ENCODE measurements around the gene DYTN. TPM values are rescaled to one million over a fixed set of nuclear protein-coding genes. Genes with fewer than 3 reads are reported as not detected.
"Not testable (repeated sequence)": the region's sequence is repeated elsewhere in the genome, so short reads cannot be mapped to it uniquely, and the experiment has no call there.

The DYTN gene, protein sequence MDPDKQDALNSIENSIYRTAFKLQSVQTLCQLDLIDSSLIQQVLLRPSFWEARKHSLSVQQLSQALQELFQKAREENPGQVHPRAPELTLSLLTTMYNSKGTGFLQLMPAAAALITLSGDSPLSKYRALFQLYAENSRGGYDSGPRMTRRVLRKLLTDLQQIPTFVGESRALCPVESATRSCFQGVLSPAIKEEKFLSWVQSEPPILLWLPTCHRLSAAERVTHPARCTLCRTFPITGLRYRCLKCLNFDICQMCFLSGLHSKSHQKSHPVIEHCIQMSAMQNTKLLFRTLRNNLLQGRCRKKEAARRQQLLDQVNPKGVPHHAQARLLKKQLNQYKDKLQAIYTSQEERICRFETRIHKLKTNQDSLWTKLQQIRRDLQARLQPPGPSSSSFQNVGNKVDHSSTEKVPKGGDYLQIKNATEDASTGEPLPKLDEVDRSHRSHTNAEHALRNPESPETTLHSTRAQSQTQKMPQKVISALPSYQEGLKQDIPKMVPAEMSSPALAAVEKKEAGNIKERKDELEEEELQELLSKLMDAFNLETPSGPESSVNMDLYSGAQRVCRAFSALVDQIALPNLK
- total RNA-seq (2014; rRNA removed; shearing (Covaris generic)), result not detected in 2 replicates

DNA sequence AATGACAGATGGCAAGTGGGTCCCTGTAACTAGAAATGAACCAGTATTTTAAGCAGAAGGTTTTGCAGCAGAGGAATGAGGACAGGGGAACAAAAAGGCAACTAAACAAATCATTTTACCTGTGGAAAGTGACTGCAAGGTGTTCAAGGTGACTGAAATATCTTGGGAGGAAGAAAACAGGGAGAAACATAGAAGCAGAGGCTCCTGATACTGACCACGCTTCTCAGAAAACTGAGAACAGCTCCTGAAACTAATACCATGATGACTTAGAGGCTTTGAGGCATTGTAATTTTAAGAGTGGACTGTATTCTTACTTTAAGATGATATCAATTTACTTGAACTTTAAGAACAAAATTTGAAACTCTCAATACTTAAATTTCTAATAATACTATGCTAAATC is at the start of gene DYTN:
TSS of gene DYTN (minus strand) at position 101 of the 400 bp plus-strand sequence. CDS start 117 bp downstream, outside the sequence.
- no peak for DNase-seq (ENCODE audit: low spot score)

DNA sequence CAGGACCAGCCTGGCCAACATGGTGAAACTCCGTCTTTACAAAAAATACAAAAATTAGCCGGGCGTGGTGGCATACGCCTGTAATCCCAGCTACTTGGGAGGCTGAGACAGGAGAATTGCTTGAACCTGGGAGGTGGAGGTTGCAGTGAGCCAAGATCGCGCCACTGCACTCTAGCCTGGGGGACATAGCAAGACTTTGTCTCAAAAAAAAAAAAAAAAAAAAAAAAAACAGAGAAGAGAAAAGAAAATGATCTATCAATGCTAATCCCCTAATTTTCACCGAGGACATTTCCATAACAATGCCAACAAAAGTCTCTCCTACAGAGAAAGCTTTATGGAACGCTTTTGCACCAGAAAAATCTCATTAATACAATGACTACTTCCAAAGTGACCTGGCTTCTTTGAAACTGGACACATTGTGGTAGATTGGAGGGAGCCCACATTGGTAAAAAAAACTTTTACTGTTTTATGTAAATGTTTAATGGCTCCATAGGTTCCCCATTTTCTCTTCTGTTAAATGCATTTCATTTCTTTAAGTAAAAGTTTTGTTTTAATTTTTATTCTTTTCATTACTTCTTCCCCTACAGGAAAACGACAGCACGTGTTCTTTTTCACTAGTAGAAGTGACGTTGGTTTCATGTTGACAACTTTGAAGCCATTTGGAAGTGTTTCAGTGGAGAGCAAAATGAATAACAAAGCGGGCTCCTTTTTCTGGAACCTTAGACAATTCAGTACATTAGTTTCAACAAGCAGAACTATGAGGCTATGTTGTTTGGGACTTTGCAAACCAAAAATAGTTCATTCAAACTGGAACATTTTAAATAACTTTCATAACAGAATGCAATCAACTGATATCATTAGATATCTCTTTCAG is 48.1 kb upstream of the DYTN start:
- DNase-seq (ENCODE audit: low spot score), result no peak

DNA sequence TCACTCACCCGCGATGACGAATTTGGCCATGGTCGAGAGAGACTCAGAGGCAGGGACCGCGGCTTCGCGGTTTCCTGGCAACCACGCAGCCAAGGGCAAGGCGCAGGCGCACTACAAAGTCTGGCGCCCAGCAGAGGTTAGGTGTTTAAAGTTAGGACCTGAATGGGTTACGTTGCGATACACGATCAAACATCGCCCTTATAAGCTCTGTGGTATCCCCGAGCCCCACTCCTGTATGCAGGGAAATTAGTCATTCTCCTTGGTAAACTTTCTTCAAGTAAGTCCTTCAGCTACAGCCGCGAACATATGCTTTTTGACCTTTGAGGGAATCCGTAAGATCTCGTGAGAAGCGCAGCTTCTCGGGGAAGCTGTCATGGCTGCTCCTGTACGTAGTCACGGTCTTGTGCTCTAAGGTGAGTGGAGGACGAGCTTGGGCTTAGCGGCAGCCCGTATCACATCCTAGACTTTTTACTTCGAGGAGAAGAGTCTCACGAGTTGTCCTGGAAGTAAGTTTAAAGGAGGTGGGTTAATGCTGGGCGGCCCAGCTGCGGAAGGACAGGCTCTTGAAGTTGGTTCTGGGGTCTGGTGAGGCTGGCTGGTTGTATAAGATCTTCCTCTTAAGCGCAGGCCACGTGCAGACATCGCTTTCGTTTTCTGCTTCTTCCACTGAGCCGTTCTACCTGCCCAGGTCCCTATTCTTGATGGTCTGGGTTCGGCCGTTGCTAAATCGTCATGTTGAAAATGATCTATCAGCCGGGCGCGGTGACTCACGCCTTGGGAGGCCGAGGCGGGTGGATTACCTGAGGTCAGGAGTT is 47.3 kb upstream of the DYTN start, which contains the start of the genes FASTKD2 and MDH1B:
TSS of gene FASTKD2 (plus strand) at position 365 of the 815 bp plus-strand sequence. CDS start 1,088 bp downstream, outside the sequence.
TSS of gene MDH1B (minus strand) at position 87 of the 815 bp plus-strand sequence. CDS start at position 30, 57 bp downstream.
- peak; percentile 84 for DNase-seq (ENCODE audit: low spot score)

DNA sequence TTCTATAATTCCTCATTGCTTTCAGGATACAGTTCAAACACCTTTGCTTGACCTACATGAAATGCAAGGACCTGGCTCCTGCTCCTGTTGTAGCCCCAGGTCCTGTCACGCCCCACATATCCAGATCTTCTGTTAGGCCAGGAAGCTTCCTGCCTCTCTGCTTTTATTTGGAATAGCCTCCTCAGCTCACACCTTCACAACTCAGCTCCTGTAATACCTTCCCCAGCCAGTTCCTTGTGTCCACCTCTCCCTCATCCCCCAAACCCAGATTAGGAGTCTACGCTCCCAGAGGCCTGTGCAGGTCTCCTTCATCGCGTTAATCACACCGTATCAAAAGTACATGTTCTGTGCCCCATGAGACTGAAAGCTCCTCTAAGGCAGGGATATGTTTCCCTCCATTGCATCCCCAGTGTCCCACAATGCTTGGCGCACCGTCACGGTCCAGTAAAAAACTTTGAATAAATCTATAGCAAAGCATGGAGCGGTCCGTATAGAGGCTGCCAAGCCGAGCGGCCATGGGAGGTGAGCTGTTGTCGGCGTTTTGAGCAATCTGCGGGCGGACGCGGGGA is 46.6 kb upstream of the DYTN start:
- DNase-seq (ENCODE audit: low spot score), result no peak

DNA sequence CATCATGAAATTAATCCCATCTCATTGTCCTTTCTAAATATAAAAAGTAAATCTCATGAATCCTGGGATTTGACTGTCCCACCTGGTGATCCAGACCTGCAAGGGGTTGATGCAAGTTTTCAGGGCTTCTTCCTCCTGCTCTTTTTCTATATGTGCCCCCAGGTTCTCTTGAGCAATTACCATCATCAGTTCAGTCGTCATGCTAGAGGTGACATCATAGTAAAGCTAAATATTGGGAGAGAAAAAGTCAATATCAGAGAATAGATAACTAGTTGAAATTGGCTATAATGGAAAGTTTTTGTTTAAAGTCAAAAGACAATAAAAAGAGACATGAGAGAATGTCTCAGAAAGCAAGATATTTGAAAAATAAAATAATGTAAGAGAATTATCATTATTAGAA is 38.6 kb upstream of the DYTN start:
- DNase-seq (ENCODE audit: low spot score), result no peak

DNA sequence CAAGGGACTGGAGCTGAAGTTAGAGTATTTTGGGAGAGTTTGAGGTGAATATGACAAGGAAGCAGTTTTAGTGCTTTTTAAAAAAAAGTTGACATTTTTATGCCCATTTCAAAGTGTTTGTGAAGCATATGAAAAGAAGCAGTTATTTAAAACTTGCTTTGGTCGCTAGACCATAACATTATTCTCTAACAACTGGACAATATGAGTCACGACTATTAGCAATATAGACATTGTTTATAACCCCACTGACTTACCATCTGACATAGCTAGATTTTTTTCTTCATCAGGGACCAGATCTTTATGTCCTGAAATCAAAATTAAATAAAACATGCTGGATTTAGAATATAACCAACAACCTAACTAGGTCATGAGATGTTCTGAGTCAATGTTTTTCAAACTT is 22.6 kb upstream of the DYTN start:
- DNase-seq (ENCODE audit: low spot score), result no peak

DNA sequence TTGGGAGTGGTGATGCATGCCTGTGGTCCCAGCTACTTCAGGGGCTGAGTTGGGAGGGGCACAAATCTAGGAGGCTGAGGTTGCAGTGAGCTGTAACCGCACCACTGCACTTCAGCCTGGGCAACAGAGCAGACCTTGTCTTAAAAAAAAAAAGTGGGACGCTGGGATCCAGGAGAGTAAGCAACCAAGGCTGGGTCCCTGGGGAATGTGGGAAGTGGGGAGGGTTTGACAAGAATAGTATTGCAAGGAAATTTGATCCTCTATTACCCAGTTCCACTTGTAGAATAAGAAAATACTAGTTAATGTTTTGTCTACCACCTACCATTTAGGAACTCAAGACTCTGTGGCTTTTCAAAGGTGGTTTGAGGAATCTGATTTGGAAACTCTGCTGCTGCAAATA is 21.1 kb upstream of the DYTN start:
- no peak for DNase-seq (ENCODE audit: low spot score)

DNA sequence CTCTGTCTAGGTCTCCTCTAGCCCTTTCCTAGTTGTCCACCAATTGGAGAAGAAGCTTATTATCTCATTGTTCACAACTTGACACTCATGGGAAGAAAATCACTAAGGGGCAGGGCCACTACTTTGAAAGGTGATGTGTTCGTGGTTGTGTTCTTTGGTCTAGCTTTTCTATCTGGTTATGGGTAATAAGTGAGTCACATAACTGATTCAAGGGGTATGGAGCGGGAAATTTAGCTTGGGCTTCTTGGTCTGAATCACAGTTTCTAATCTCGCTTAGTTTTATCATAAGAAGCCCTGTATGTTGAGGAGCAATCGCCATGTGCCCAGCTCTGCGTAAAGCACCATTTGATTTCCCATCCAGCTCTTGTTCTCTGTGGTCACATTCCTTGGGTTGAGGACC is 18.7 kb upstream of the DYTN start:
- no peak for DNase-seq (ENCODE audit: low spot score)

DNA sequence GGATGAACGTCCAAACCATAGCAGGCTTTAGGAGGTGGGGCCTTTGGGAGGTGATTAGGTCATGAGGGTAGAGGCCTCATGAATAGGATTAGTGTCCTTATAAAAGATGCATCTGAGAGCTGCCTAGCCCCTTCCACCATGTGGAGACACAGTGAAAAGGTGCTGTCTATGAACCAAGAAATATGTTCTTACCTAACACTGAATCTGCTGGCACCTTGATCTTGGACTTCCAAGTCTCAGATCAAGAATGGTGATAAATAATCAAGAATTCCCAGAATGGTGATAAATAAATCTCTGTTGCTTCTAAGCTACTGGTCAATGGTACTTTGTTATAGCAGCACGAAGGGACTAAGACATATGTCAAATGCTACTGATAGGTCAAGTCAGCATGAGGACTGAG is 15.1 kb upstream of the DYTN start:
- DNase-seq (ENCODE audit: low spot score), result no peak

DNA sequence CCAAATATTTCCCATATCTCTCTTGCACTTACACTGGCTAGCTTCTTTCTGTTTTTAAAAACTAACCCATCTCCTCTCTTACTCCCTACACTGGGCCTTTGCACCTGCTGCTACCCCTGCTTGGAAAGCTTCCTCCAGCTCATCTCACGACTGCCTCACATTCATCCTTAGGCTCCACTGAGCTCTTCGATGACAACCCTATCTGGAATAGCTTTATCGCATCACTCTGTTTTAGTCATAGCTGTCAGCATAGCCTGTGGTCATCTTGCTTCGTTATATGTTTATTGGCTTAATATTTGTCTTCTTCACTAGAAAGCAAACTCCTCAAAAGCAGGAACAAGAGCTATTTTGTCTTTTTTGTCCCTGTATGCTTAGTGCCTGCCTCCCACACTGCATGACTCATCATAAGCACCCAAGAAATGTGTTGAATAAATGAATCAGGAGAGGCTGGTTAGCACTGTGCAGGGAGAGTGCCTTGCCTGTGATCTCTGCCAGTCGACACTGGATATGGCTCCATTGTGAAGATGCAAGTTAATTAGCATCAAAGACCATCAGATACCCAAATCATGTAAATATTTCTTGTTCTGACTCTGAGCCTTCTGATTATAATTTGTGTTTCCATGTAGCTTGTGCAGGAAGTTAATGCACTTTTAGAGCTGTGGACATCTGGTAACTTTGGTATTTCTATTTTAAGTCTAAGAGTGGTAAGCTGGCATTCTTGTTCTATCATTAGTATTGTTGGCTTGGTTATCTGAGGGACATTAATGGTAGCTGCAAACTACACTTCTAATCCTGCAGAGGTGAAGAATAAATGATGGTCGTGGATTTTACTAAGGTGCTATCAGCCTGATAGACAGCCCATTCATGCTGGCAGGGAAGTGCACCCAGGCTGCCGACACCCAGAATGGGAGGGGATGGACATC is 10.3 kb upstream of the DYTN start:
- no peak for DNase-seq (ENCODE audit: low spot score)

DNA sequence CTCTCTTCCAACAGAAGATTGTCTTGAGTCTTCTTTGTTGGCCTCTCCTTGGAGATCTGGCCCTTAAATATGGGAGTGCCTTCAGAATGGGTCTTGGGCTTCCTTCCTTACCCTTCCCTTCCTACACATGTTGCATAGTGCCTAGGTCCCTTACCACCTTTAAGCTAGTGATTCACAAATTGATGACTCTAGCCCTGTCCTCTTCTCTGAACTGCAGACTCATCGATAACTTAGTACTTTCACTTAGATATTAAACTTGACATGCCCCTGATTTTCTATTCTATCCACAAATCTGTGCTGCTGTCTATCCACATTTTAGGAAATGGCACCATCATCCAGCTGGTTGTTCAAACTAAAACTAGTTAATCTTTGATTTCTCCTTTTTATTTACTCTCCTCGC is 9.1 kb upstream of the DYTN start:
- no peak for DNase-seq (ENCODE audit: low spot score)

DNA sequence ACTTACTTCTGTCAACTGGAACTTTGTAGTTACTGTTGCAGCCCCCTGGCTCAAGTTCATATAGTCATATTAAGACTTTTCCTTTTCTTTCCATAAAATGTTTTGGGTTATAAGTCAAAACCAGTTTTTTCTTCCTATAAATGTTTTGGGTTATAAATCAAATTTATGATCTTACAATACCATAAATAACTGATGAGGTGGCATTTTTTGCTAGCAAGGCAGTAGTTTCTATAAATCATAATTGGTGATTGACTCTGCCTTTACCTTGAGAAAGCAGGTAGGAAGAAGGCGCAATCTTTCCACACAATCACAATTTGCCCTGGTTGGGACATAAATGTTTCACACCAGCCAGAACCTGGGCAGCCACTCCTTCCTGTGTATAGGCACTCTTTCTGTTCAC is 5.1 kb upstream of the DYTN start:
- no peak for DNase-seq (ENCODE audit: low spot score)

DNA sequence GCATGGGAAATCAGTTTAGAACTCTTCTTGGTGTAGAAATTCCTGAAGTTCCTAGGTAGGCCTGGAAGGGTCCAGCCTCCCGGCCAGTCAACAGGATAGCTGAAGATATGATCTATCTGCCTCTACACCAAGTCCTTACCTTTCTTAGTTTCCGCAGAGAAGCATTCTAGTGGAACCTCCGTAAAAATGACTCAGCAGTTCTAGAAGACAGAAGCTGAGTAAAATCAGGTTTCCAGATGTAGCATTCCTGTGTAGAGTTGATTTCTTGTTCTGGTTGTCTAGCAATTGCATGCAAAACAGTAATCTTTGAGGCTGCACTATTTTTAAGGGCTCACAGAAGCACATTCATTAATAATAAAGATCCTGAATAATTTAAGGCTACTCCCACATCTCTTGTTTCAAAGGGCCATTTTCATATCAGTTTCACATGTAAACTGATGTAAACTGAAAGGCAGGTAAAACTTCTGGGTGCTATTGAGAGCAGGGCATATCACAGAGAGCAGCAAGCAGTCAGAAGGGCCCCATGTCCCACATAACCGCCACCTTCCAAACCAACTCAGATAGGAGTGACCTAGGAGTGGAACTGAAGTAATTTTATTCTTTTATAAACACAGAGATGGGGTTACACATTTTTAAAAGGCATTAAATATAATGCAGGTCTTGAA is 3.2 kb upstream of the DYTN start:
- no peak for DNase-seq (ENCODE audit: low spot score)

DNA sequence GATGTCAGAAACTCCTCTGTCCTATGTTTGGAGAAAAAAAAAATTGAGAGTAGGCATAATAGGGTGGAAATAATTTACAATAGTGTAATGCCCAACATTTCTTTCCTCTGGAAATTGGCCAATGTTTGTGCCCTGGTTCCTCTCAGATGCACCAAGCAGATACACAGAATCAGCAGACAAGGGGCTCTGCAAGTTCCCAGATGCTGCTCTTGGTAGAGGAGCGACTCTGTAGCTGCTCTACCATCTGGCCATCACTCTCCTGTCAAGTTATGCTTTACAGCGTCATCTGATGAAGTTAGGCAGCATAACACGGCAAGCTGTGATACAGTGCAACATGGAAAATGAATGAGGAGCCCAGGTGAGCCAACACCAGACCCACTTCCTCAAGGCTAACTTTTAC is 1.6 kb downstream of the DYTN start:
- no peak for DNase-seq (ENCODE audit: low spot score)

DNA sequence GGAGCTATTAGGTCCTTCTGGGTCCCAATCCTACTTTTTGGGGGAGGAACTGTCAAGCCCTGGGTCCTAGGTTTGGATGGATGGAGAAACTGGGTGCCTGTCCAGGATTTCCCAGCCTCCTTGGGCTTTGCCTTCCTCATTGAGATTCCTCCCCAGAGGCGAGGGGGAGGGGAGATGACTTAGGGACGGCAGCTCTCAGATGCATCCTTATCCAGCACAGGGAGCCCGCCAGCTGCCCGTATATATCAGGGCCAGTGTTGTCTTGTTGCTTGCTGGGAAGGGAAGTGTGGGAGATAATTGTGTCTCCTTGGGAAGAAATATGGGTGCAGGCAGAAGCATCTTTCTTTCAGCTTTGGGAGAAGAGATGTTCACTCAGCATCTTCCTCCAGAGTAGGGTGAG is 3.0 kb downstream of the DYTN start:
- not testable (repeated sequence) for DNase-seq (ENCODE audit: low spot score)

DNA sequence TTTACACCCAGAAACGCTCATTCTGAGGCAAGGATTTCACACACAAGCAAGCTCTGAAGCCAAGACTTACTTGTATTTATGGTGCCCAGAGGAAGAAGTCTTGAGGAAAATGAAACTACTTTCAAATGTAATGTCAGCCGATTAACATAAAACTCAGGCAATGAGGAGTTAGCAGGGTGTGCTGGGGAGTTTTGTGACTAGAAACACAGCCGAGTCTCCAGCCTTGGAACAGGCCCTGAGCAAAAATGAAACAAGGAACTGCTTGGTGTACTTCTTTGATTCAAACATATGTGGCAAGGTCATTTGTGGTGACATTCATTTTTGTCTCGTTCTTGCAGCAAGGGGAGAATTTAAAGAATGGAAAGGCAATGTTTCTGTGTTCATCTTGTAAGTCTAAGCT is 4.5 kb downstream of the DYTN start:
- no peak for DNase-seq (ENCODE audit: low spot score)

DNA sequence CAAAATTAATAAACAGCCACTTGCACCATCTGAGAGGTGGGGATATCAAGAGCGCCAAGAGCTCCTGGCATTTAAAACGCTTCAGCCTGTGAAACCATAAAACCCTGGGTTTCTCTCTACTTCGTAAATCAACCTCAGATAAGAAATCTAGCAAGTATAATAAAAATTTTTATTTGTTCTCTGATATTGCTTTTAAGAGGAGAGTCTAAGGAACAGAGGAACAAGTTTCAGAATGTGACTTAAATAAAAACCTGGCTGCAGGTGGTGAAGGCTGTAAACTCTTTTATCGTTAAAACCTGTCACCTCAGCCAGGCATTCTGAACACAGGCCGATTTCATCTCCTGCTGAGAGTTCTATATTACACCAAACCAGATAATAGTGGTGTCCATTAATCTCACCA is 9.9 kb downstream of the DYTN start:
- no peak for DNase-seq (ENCODE audit: low spot score)

DNA sequence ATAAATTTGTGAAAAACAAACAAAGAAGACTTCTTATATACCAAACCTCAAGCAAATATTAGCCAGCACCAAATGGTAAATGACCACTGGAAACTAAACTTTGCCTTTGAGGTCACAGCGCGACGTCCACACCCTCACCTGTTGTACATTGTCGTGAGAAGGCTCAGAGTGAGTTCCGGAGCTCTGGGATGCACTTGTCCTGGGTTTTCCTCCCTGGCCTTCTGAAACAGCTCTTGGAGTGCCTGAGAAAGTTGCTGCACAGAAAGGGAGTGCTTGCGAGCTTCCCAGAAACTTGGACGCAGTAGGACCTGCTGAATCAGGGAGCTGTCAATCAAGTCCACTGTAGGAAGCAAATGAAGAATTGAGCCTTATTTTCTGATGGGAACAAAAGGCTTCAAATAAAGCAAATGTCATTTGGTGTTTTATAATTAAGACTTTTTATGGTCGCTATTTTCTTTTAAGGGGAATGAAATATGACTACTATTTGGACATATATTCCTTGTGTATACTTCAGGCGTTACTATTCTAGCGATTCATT is 11.0 kb downstream of the DYTN start:
- no peak for DNase-seq (ENCODE audit: low spot score)
